Endothelial cell (in vitro differentiated cells): ENCODE results near the gene CD248. TPM values are rescaled to one million over a fixed set of nuclear protein-coding genes. Genes with fewer than 3 reads are reported as not detected.
A peak's percentile ranks its signal among the peaks of the same experiment; 100 is the strongest.

Experiments
- DNase-seq: peaks from one replicate; pipeline ENCODE4 v3.0.0; 2021; ENCODE audit warnings: low spot score
- H3K27ac Mint-ChIP-seq: one replicate; pipeline ENCODE4 v1.8.0; 2021; ENCODE audit warnings: mixed read lengths, inconsistent platforms; ENCODE audit not compliant: unreplicated experiment
- H3K27me3 Mint-ChIP-seq: one replicate; pipeline ENCODE4 v1.8.0; 2021; ENCODE audit warnings: mild to moderate bottlenecking, moderate library complexity, mixed read lengths, inconsistent platforms; ENCODE audit not compliant: unreplicated experiment
- H3K36me3 Mint-ChIP-seq: one replicate; pipeline ENCODE4 v1.8.0; 2021; ENCODE audit warnings: mild to moderate bottlenecking, low read depth, mixed read lengths, inconsistent platforms; ENCODE audit not compliant: unreplicated experiment
- H3K4me1 Mint-ChIP-seq: one replicate; pipeline ENCODE4 v1.8.0; 2021; ENCODE audit warnings: mild to moderate bottlenecking, mixed read lengths, inconsistent platforms; ENCODE audit not compliant: unreplicated experiment
- H3K4me3 Mint-ChIP-seq: one replicate; pipeline ENCODE4 v1.8.0; 2021; ENCODE audit warnings: mild to moderate bottlenecking, mixed read lengths, inconsistent platforms; ENCODE audit not compliant: unreplicated experiment
- H3K9me3 Mint-ChIP-seq: one replicate; pipeline ENCODE4 v1.8.0; 2021; ENCODE audit warnings: mixed read lengths, inconsistent platforms; ENCODE audit not compliant: unreplicated experiment
- total RNA-seq: library from RNA; stranded (reverse); fragmentation: NEBNext Ultra II Directional; extraction: Animal tissue kit (Norgen Biotek cat#: 25700); gene quantifications from one replicate; pipeline ENCODE4 v1.2.1, GENCODE V29; 2021; ENCODE audit not compliant: unreplicated experiment
- TF ChIP-seq, protein P1 (sequence below): fragments of 200-600 bp; sonication (generic); IDR thresholded peaks from one replicate; pipeline ENCODE4 v1.5.0; 2021; ENCODE audit warnings: antibody characterized with exemption; ENCODE audit not compliant: unreplicated experiment

Gene CD248
- total RNA-seq, 1 donor from 2014 or later, result 2.9 TPM

DNA sequence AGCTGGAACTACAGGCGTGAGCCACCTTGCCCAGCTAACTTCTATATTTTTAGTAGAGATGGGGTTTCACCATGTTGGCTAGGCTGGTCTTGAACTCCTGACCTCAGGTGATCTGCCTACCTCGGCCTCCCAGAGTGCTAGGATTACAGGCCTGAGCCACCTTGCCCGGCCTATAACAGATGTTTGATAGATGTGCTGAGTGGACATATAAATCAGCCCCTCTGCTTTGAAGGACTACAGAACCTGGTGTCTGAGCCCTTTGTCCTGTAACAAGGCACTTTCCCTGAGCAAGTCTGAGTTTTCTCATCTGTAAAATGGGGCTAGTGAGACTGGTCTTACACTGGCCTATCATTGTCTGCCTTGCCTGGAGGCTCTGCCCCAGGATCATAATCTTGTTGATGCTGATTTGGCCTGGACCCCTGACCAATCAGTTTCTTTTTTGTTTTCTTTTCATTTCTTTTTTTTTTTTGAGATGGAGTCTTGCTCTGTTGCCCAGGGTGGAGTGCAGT, 12.4 kb upstream of the CD248 start:
- Mint-ChIP-seq H3K27me3 (peaks cover 11% of the 10 kb centered on the region), H3K4me3 (no peak overlapping the region), H3K36me3 (peaks cover 8% of the 10 kb centered on the region), H3K9me3 (no peaks in the 10 kb centered on the region), H3K27ac (no peak overlapping the region), H3K4me1 (peaks cover 22% of the 10 kb centered on the region)
- TF ChIP-seq, protein P1, sequence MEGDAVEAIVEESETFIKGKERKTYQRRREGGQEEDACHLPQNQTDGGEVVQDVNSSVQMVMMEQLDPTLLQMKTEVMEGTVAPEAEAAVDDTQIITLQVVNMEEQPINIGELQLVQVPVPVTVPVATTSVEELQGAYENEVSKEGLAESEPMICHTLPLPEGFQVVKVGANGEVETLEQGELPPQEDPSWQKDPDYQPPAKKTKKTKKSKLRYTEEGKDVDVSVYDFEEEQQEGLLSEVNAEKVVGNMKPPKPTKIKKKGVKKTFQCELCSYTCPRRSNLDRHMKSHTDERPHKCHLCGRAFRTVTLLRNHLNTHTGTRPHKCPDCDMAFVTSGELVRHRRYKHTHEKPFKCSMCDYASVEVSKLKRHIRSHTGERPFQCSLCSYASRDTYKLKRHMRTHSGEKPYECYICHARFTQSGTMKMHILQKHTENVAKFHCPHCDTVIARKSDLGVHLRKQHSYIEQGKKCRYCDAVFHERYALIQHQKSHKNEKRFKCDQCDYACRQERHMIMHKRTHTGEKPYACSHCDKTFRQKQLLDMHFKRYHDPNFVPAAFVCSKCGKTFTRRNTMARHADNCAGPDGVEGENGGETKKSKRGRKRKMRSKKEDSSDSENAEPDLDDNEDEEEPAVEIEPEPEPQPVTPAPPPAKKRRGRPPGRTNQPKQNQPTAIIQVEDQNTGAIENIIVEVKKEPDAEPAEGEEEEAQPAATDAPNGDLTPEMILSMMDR, result no peak
- no peak for DNase-seq

DNA sequence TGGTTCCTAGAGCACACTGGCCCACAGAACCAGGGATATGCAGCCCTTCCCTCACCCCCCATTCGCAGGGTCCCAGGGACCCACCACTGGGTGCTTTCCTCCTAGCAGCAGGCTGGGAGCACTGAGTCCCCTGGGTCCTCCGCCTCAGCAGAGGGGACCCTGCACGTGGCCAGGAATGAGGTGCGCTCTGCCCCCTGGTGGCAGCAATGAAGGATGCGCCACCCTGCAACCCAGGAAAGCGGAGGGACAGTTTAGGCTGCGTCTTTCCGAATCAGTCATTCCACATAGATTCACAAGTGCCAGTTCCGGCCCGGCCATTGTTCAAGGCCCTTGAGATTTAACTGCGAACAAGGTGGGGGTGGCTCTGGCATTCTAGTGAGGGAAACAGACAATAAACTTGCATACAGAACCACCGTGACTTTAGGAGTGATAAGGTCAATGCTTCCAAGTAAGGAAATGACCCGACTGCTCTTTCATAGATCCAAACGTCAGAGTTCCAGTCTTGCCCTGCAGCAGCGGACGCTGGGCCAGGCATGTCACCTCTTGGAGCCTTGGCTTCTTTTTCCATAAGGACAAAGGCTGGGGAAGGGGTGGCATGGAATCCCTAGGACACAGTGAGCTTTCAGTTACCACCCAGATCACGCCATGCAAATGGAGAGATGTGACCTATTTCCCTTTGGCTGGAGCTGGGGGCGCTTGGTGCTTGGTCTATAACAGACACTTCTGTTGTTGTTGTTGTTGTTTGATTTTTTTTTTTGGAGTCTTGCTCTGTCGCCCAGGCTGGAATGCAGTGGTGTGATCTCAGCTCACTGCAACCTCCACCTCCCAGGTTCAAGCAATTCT, 11.7 kb upstream of the CD248 start:
- Mint-ChIP-seq H3K36me3 (peaks cover 8% of the 10 kb centered on the region), H3K9me3 (no peaks in the 10 kb centered on the region), H3K4me1 (peaks cover 22% of the 10 kb centered on the region), H3K27ac (peak overlapping the region; percentile 88), H3K27me3 (peaks cover 11% of the 10 kb centered on the region), H3K4me3 (peak overlapping the region; percentile 56)
- TF ChIP-seq, protein P1, result peak; percentile 94
- DNase-seq, result peak; percentile 83

DNA sequence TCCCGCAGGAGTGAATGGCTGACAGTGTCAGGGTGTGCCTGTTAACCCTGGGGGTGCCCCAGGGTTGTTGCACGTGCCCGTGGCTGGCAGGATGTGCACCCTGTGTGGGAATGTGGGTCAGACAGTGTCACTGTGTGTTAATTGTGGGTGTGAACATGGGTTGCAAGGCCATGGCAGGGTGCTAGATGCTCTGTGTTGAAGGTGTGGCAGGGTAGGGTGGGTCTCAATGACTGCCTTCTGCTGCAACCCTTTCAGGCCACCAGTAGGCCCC, 11.1 kb upstream of the CD248 start:
- H3K4me1 Mint-ChIP-seq, result peaks cover 22% of the 10 kb centered on the region
- peaks cover 11% of the 10 kb centered on the region for H3K27me3 Mint-ChIP-seq
- no peak overlapping the region for H3K27ac Mint-ChIP-seq
- H3K36me3 Mint-ChIP-seq, result peaks cover 8% of the 10 kb centered on the region
- no peaks in the 10 kb centered on the region for H3K9me3 Mint-ChIP-seq
- H3K4me3 Mint-ChIP-seq, result no peak overlapping the region
- TF ChIP-seq, protein P1, result no peak
- DNase-seq, result no peak

DNA sequence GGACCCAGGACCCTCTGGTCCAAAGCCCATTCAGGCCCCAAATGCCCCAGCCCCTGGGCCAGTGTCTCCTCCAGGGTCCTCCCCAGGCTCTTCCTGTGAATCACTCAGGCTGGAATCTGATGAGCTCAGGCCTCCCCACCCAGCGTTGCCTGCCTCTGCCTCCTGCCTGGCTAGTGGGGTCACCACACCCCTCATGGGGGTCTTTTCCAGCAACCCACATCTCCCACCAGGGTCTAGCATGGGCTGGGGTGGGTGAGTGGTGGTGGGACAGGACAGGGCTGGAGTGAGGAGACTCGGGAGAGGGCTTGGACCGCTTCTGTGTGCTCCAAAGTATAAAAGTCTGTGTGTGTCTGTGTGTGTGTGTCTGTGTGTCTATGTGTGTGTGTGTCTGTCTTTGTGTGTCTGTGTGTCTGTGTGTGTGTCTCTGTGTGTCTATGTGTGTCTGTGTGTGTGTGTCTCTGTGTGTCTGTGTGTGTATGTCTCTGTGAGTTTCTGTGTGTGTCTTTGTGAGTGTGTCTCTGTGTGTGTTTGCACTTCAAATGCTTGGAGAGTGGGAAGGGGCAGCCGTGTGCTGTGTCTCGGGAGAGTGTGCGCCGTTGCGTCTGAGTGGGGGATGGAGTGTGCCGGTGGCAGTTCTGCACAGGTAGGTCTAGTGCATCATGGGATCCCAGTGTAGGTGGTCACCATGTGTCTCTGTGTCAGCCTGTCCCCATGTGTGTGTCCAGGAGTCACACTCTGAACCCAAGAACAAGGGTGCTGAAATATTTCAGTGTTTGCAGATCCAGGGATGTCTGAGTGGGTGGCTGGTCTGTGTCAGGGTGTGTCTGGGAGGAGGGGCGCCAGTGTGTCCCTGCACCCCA, 10.6 kb upstream of the CD248 start:
- TF ChIP-seq, protein P1, result no peak
- DNase-seq, result no peak
- H3K27me3 Mint-ChIP-seq, result peaks cover 11% of the 10 kb centered on the region
- peaks cover 22% of the 10 kb centered on the region for H3K4me1 Mint-ChIP-seq
- peak overlapping the region; percentile 62 for H3K4me3 Mint-ChIP-seq
- H3K27ac Mint-ChIP-seq, result peak overlapping the region; percentile 14
- peaks cover 8% of the 10 kb centered on the region for H3K36me3 Mint-ChIP-seq
- no peaks in the 10 kb centered on the region for H3K9me3 Mint-ChIP-seq
